ENCODE results near the gene VAT1L.

DNA sequence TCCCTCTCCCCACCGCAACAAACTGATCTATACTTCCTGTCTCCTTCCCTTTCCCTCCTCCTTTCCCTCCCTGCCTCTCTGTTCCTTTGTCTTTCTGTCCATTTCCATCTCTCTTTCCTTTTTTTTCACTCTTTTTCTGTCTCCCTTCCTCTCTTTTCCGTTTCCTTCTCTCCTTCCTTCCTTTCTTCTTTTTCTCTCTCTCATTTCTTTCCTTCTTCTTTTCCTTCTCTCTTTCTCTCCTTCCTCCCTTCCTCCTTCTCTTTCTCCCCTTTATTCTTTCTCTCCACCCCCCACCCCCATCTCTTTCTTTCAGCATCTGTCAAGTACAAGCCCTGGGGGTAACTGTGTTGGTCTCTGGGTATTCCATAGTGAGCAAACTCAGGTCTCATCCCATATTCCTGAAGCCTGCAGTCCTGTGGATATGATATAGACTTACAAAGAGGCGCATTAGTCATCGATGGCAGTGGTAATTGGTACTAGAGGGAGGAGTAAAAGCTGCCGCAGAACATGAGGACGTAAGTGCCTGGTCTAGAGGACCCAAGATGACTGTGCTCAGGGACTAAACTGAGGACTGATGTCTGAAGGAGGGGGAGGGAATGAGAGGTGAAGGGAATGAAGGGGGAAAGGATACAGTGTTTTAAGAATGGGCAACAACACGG lies 50.4 kb downstream of the VAT1L start:
- TF ChIP-seq PKNOX1 (IDR thresholded peaks at IDR 0.05) (no peak), POLR2A (IDR thresholded peaks at IDR 0.05; ENCODE audit: low read depth, low read length) (no peak), HDGF (IDR thresholded peaks at IDR 0.05) (no peak), SIX5 (IDR thresholded peaks at IDR 0.05; ENCODE audit: low read depth, low read length, severe bottlenecking) (no peak), WRNIP1 (IDR thresholded peaks at IDR 0.05; ENCODE audit: borderline replicate concordance, low read depth, low read length) (no peak), NFYB (IDR thresholded peaks at IDR 0.05; ENCODE audit: insufficient read depth, low read depth, low read length) (no peak), EZH2 (IDR thresholded peaks at IDR 0.05; ENCODE audit: borderline replicate concordance, control insufficient read depth, low read depth, low read length) (no peak), BMI1 (IDR thresholded peaks at IDR 0.05; ENCODE audit: borderline replicate concordance) (no peak)
- TF ChIP-seq, protein P1, sequence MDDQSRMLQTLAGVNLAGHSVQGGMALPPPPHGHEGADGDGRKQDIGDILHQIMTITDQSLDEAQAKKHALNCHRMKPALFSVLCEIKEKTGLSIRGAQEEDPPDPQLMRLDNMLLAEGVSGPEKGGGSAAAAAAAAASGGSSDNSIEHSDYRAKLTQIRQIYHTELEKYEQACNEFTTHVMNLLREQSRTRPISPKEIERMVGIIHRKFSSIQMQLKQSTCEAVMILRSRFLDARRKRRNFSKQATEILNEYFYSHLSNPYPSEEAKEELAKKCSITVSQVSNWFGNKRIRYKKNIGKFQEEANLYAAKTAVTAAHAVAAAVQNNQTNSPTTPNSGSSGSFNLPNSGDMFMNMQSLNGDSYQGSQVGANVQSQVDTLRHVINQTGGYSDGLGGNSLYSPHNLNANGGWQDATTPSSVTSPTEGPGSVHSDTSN (IDR thresholded peaks at IDR 0.05; ENCODE audit: insufficient replicate concordance, low read depth, low read length) = no peak
